H54 (cell line): ENCODE measurements around the gene CLEC17A.
"Not testable (repeated sequence)": the region's sequence is repeated elsewhere in the genome, so short reads cannot be mapped to it uniquely, and the experiment has no call there.

Experiments used
- DNase-seq: peaks from one replicate; pipeline ENCODE4 v3.0.0; 2011; ENCODE audit warnings: low spot score, mixed read lengths; ENCODE audit not compliant: insufficient read length
- FAIRE-seq: peaks from 3 replicates; lab custom pipeline; 2011; peaks lifted over from hg19 to GRCh38; lab: Jason Lieb, UNC
- POLR2A ChIP-seq: IDR thresholded peaks from 2 replicates; pipeline ENCODE4 v1.6.1; 2011; ENCODE audit warnings: low read depth, mild to moderate bottlenecking, low read length

The CLEC17A gene

DNA sequence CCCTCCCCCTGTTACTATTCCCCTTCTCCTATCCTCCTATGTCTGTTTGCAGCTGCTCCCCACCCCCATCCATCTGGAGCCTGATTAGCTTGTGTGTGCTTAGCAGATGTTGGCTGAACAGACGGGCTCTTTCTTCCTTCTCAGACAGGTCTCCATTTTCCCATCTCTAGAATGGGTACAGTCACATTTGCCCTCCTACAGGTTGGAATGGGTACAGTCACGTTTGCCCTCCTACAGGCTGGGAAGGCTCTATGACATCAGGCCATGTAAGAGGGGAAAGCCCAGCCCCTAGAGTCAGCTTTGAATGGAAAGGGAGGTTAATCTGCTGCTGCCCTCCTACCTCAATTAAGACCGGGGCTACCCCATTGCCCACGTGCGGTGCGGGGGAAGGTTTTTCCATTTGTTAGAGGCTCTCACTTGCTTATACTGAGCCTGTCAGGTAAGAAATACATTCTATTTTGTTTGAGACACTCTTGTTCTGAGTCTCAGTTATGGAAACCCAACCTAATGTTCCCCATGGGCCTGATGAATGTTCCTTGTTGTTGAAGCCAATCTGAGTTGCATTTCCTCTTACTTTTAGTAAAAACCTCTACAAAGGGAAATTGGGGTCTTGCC lies 2.2 kb upstream of the CLEC17A start:
- TF ChIP-seq POLR2A = no peak
- FAIRE-seq (no peak), DNase-seq (no peak)

DNA sequence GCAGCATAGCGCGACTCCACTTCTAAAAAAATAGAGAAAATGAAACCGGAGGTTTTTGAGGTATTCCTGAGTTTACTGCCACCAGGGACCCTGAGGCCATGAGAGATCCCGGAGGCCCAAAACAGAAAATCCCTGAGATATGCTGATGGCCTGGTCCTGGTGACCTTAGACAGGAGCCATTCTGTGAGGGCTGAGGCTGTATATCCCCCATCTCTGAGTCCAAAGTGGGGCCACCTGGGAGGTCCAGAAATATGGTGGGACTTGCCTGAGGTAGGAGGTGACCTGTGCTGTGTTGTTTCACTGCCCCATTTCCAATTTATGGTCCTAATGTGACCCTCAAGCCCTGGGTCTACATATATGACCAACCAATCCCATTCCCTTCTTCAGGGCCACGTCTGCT lies 1.5 kb downstream of the CLEC17A start:
- FAIRE-seq, DNase-seq: not testable (repeated sequence)

DNA sequence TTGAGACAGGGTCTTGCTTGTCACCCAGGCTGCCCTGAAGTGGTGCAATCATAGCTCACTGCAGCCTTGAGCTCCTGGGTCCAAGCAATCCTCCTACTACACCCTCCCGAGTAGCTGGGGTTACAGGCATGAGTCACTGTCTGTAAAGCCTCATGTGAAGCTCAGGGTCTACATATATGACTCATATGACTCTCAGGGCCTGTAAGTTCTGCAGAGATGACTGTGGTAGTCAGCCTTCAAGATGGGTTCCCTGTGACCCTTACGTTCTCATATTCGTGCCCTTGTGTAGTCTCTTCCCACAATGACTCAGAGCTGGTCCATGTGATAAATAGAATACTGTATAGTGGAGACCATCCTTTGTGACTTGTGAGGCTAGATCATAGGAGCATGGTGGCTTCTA lies 2.3 kb downstream of the CLEC17A start:
- not testable (repeated sequence) for DNase-seq, FAIRE-seq

DNA sequence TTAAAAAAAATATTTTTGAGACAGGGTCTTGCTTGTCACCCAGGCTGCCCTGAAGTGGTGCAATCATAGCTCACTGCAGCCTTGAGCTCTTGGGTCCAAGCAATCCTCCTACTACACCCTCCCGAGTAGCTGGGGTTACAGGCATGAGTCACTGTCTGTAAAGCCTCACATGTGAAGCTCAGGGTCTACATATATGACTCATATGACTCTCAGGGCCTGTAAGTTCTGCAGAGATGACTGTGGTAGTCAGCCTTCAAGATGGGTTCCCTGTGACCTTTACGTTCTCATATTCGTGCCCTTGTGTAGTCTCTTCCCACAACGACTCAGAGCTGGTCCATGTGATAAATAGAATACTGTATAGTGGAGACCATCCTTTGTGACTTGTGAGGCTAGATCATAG lies 6.5 kb downstream of the CLEC17A start:
- not testable (repeated sequence) for FAIRE-seq, DNase-seq

DNA sequence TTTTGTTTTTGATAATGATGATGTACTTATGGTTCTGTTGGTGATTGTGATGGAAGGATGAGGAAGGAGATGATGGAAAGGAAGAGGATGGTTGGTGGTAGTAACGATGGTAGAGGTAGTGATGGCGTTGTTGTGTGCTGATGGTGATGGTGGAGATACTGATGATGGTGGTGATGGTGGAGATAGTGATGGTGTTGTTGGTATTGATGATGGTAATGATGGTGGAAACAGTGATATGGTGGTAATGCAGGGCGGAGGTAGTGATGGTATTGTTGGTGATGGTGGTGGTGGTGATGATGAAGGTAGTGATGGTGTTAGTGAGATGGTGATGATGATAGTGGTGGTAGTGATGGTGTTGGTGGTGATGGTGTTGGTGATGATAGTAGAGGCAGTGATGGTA lies 12.7 kb downstream of the CLEC17A start:
- no peak for FAIRE-seq
- no peak for TF ChIP-seq POLR2A

DNA sequence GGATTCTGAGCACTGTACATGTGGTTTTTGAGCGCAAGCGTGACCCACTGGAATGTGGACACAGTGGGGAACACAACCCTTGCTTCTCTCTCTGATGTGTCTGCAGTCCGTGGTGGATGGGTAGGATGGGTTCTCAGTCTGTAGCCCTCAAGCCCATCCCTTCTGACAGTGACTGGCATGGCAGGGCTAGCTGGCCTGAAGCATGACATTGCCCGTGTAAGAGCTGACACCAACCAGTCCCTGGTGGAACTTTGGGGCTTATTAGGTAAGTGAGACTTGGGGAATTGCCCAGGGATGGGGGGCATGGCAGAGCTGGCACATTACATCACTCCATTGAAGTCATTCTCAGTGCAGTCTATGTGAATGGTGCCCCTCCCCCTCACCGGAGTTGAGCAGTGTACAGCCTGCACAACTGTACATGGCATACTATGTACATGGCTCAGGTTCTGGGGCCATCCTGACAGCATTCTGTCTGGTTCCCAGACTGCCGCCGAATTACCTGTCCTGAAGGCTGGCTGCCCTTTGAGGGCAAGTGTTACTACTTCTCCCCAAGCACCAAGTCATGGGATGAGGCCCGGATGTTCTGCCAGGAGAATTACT lies 16.8 kb downstream of the CLEC17A start:
- no peak for TF ChIP-seq POLR2A
- FAIRE-seq (no peak), DNase-seq (no peak)

More for the DNA sequence above, 12.7 kb downstream of the CLEC17A start:
- no peak for DNase-seq

DNA sequence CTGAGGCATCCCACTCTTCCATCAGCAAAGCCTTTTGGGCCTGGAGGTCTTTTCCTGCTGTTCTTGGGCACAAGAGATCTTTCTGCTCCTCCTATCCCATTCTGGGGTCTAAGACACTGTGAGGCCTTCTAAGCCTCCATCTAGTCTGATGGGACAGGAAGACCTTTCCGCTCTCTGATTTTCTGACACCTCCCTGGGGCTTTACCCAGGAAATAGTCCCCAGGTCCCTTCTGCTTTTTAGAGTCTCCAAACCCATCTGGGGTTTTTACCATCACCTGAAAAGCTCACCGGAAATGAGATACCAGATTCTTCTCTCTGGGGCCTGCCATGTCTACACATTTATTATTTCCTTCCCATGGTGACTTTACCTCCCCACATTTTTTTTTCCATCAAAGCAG lies 21.1 kb downstream of the CLEC17A start:
- no peak for TF ChIP-seq POLR2A
- DNase-seq = no peak
- no peak for FAIRE-seq

DNA sequence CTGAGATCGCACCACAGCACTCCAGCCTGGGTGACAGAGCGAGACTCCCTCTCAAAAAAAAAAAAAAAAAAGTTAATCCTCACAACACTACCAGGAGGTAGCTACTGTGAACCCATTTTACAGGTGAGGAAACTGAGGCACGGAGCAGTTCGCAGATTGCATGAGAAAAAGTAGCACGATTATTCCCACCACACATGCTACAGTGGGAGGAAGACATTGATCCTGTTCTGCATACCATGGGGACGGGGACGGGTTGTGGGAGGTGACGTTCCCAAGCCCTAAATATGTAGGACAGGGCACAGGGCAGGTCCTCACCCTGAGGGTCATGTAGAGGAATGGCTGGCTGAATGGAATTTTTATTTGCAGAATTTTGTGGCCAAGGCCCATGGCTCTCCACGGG lies 23.7 kb downstream of the CLEC17A start:
- FAIRE-seq (no peak), DNase-seq (no peak)
- no peak for TF ChIP-seq POLR2A

DNA sequence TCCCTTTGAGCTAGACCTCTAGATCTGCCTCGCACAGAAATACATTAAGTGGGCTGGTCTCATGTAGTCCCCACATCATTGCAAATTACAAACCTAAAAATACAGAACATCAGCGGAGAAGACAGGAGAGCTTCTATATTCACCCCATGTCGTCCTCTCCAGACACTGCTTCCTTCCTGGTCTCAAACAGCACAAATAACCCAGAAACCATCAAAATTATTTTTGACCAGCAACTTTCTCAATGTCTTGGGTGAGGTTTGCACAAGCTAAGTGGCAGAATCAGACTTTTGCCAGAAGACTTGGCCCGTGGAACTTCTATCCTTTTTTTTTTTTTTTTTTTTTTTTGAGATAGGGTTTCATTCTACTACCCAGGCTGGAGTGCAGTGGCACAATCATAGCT lies 28.2 kb downstream of the CLEC17A start:
- TF ChIP-seq POLR2A = no peak

DNA sequence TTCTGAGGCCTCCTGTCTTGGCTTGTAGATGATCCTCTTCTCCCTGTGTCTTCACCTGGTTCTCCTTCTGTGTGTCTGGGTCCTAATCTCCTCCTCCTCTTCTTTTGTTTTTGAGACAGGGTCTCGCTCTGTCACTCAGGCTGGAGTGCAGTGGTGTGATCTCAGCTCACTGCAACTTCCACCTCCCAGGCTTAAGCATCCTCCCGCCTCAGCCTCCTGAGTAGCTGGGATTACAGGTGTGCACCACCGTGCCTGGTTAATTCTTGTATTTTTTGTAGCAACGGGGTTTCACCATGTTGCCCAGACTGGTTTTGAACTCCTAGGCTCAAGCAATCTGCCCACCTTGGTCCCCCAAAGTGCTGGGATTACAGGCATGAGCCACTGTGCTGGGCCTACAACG lies 29.4 kb downstream of the CLEC17A start:
- DNase-seq, FAIRE-seq: not testable (repeated sequence)

More for the DNA sequence above, 28.2 kb downstream of the CLEC17A start:
- FAIRE-seq (no peak), DNase-seq (no peak)

DNA sequence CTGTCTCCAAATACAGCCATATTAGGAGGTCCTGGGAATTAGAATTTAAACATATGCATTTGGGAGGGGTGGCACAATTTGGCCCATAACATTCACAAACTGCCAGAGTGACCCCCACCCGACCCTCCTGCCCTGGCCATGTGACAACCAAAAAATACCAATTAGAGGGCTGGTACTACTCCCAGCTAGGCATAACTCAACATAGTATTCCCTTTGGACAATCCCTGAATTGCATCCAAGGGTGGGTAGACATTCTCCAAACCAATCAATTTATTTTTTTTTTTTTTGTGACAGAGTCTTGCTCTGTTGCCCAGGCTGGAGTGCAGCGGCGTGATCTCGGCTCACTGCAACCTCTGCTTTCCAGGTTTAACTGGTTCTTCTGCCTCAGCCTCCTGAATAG lies 29.8 kb downstream of the CLEC17A start:
- no peak for TF ChIP-seq POLR2A
- DNase-seq (no peak), FAIRE-seq (no peak)

DNA sequence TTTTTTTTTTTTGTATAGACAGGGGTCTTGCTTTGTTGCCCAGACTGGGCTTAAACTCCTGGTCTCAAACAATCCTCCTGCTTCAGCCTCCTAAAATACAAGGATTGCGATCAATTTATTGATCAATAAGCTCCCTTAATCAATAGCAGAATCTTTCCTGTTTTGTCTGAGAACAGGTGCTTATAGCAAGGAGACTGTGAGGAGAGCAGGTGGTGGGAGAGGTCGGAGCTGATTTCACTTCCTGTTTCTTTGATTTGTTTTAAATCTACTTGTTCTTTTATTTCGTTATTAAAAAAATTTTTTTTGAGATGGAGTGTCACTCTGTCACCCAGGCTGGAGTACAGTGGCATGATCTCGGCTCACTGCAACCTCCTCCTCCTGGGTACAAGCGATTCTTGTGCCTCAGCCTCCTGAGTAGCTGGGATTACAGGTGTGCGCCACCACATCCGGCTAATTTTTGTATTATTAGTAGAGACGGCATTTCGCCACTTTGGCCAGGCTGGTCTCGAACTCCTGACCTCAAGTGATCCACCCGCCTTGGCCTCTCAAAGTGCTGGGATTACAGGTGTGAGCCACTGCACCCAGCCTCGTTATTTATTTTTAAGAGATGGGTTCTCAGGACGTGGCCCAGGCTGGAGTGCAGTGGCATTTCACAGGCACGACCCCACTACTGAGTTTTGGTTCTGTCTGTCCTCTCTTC lies 30.7 kb downstream of the CLEC17A start:
- DNase-seq, FAIRE-seq: not testable (repeated sequence)

DNA sequence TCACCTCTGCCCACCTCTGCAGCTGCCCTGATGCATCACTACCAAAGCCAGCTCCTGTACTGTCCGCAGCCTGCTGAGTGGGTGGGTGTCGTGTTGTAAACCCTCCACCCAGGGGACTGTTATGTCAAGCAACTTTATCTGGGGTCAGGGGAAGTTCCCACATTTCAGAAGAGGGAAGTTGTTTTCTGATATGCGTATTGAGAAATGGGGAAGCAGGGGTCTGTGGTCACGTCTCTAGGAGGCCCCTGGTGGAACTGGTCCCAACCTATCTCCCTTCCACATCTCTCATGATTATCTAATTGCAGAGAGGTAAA lies 31.2 kb downstream of the CLEC17A start:
- no peak for TF ChIP-seq POLR2A
- no peak for DNase-seq
- FAIRE-seq = no peak

DNA sequence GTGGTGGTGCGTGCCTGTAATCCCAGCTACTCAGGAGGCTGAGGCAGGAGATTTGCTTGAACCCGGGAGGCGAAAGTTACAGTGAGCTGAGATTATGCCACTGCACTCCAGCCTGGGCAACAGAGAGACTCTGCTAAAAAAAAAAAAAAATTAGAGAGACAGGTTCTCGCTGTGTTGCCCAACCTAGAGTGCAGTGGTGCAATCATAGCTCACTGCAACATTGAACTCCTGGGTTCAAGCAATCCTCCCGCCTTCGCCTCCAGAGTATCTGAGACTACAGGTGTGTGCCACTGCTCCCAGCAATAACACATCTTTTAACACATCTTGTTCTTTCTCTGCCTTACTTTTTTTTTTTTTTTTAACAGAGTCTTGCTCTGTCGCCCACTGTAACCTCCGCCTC lies 32.7 kb downstream of the CLEC17A start:
- TF ChIP-seq POLR2A = no peak
- FAIRE-seq (no peak), DNase-seq (no peak)

DNA sequence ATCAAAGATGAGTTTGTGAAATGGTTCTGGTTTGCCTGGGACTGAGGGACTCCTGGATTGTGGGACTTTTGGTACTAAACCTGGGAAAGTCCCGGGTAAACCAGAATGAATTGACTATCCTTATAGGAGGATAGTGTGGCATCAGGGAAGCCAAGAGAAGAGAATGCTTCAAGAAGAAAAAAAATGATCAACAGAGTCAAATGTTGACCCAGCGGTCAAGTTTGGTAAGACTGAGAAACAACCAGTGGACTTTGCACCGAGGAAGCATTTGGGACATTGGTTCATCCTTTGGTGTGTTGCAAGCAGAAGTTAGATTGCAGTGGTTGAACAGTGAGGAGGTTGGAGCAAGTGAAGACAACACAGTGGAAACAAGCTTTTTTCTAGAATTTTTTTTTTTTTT lies 33.5 kb downstream of the CLEC17A start:
- FAIRE-seq (no peak), DNase-seq (no peak)
- TF ChIP-seq POLR2A = no peak
